BJ (cell line): ENCODE results near the gene PCDHB8. TPM values are rescaled to one million over a fixed set of nuclear protein-coding genes. Genes with fewer than 3 reads are reported as not detected.
"Not testable (repeated sequence)": the region's sequence is repeated elsewhere in the genome, so short reads cannot be mapped to it uniquely, and the experiment has no call there.

Experiments used
- CTCF ChIA-PET: fragments of 350-600 bp; formaldehyde crosslinking; extraction: SDS; loops from one replicate; lab custom pipeline; 2021; ENCODE audit warnings: antibody characterized with exemption, inconsistent platforms; lab: Yijun Ruan, JAX
- POLR2A ChIA-PET: fragments of 300-600 bp; sonication (Branson Sonifier 250); formaldehyde crosslinking; extraction: SDS; loops from one replicate; lab custom pipeline; 2021; ENCODE audit warnings: antibody characterized with exemption; lab: Charles Lee
- DNase-seq: peaks from one replicate; pipeline ENCODE4 v3.0.0-alpha.2; 2011; ENCODE audit warnings: low read depth
- H3K27me3 ChIP-seq: 2 replicates; pipeline ENCODE4 v1.6.0; 2011; ENCODE audit warnings: low read length; ENCODE audit not compliant: control insufficient read depth, insufficient read depth
- H3K36me3 ChIP-seq: 2 replicates; pipeline ENCODE4 v1.5.1; 2011; ENCODE audit warnings: low read length; ENCODE audit not compliant: control insufficient read depth, insufficient read depth
- H3K4me3 ChIP-seq: 2 replicates; pipeline ENCODE4 v1.5.1; 2011; ENCODE audit warnings: low read depth, mild to moderate bottlenecking, control low read depth, low read length
- CTCF ChIP-seq: IDR thresholded peaks from 2 replicates; pipeline ENCODE4 v1.5.1; 2011; ENCODE audit warnings: low read depth, mild to moderate bottlenecking, control low read depth, inconsistent platforms, low read length, moderate library complexity; ENCODE audit not compliant: insufficient read depth
- polyA plus RNA-seq: library from polyadenylated mRNA; depleted of rRNA; stranded (reverse); fragments of >200 nt; gene quantifications from 2 replicates; pipeline ENCODE4 v1.2.3, GENCODE V29; 2011

The PCDHB8 gene
- polyA plus RNA-seq, 1 experiment = 0.11 TPM

- peak within 1 kb of the TSS; percentile 2; the same call in 1 of the 2 replicates for H3K4me3 ChIP-seq
- no peaks in the 10 kb centered on the region for H3K36me3 ChIP-seq
- ChIA-PET CTCF (interaction anchor here (0.6 to 1.6 kb wide), 10 partner anchors 9 to 409 kb away, joined by 3 to 5 read pairs (median 3); partner anchors contain the start of genes PCDHB10, PCDHB7 and PCDHGB7), POLR2A (no interaction called here)
- no peaks in the 10 kb centered on the region for H3K27me3 ChIP-seq
- no peak for DNase-seq
- peak; percentile 33 for TF ChIP-seq CTCF
These were observed 4.7 kb downstream of the PCDHB8 start, which contains the start of gene PCDHB16 for GRCh38 chr5:141182248-141182647. PCDHB16 (plus strand) TSS chr5:141182387; CDS start chr5:141182560, 173 bp downstream.

- POLR2A ChIA-PET, H3K4me3 ChIP-seq, DNase-seq, H3K36me3 ChIP-seq, CTCF ChIA-PET, H3K27me3 ChIP-seq: not testable (repeated sequence)
These were observed 6.7 kb downstream of the PCDHB8 start for GRCh38 chr5:141184117-141184855.

GRCh38 chr5:141186897-141187512 is 9.4 kb downstream of the PCDHB8 start, which contains the start of gene PCDHB9:
PCDHB9 (plus strand) TSS chr5:141187161; CDS start chr5:141187319, 158 bp downstream.
- H3K27me3 ChIP-seq = no peaks in the 10 kb centered on the region
- DNase-seq = no peak
- peak within 1 kb of the TSS; percentile 31 for H3K4me3 ChIP-seq
- POLR2A ChIA-PET = interaction anchor here (0.6 kb wide), 1 partner anchor 405 kb away, joined by 4 read pairs; no protein-coding TSS in a partner anchor
- peak; percentile 50 for TF ChIP-seq CTCF
- CTCF ChIA-PET = interaction anchor here (0.7 to 2.2 kb wide), 8 partner anchors 12 to 379 kb away, joined by 3 to 8 read pairs (median 3); partner anchors contain the start of genes PCDHB11, PCDHB6, PCDHGB3 and TAF7
- no peaks in the 10 kb centered on the region for H3K36me3 ChIP-seq

- POLR2A ChIA-PET = not testable (repeated sequence)
These were observed 11.1 kb downstream of the PCDHB8 start for GRCh38 chr5:141188682-141189081.

GRCh38 chr5:141189131-141189530 is 11.5 kb downstream of the PCDHB8 start:
- H3K36me3 ChIP-seq, DNase-seq, H3K27me3 ChIP-seq, POLR2A ChIA-PET, CTCF ChIA-PET, H3K4me3 ChIP-seq: not testable (repeated sequence)

More at GRCh38 chr5:141188682-141189081, 11.1 kb downstream of the PCDHB8 start:
- H3K27me3 ChIP-seq, CTCF ChIA-PET, H3K36me3 ChIP-seq, DNase-seq, H3K4me3 ChIP-seq: not testable (repeated sequence)

GRCh38 chr5:141192110-141192725 is 14.6 kb downstream of the PCDHB8 start, which contains the start of gene PCDHB10:
PCDHB10 (plus strand) TSS chr5:141192353; CDS start chr5:141192553, 200 bp downstream.
- Histone ChIP-seq H3K36me3 (no peaks in the 10 kb centered on the region), H3K27me3 (no peaks in the 10 kb centered on the region), H3K4me3 (no peak within 1 kb of the TSS)
- DNase-seq = no peak
- TF ChIP-seq CTCF = peak; percentile 40; the same call in 1 of the 2 replicates
- ChIA-PET POLR2A (no interaction called here), CTCF (interaction anchor here (0.7 to 1.6 kb wide), 10 partner anchors 8 to 371 kb away, joined by 3 to 4 read pairs (median 3); partner anchors contain the start of genes PCDHB16 and PCDHB8)

- CTCF ChIA-PET, DNase-seq, H3K27me3 ChIP-seq, H3K4me3 ChIP-seq, POLR2A ChIA-PET, H3K36me3 ChIP-seq: not testable (repeated sequence)
These were observed 16.7 kb downstream of the PCDHB8 start for GRCh38 chr5:141194332-141194731.
